ENCODE measurements around the gene BAIAP2L1.

The BAIAP2L1 gene

GRCh38 chr7:98267303-98267702 is 133.6 kb downstream of the BAIAP2L1 start:
- H3K79me2 ChIP-seq (ENCODE audit: low read length) = no peaks in the 10 kb centered on the region
- no peak overlapping the region for H3K9ac ChIP-seq (ENCODE audit: low read length)
- DNase-seq = no peak
- H3K9me2 ChIP-seq (replicated peaks; ENCODE audit: insufficient read depth, low read length) = no peaks in the 10 kb centered on the region
- H3K27ac ChIP-seq (ENCODE audit: low read length) = no peak overlapping the region
- no peaks in the 10 kb centered on the region for H3F3A ChIP-seq (ENCODE audit: insufficient read depth, low read length)
- no peak overlapping the region for H2AFZ ChIP-seq (ENCODE audit: low read length)
- H3K27me3 ChIP-seq (replicated peaks; ENCODE audit: insufficient read depth, low read length) = no peaks in the 10 kb centered on the region
- H4K20me1 ChIP-seq (ENCODE audit: insufficient read depth, low read length) = no peaks in the 10 kb centered on the region
- no peaks in the 10 kb centered on the region for H3K9me3 ChIP-seq (replicated peaks; ENCODE audit: insufficient read depth, low read length)
- H3K4me2 ChIP-seq (ENCODE audit: low read depth, low read length) = no peak overlapping the region
- H3K4me3 ChIP-seq (ENCODE audit: low read length) = no peak overlapping the region
- H3K4me1 ChIP-seq (ENCODE audit: low read length) = no peaks in the 10 kb centered on the region
- no peaks in the 10 kb centered on the region for H3K36me3 ChIP-seq (replicated peaks; ENCODE audit: insufficient read depth, low read length)
- TF ChIP-seq EZH2phosphoT487 (IDR thresholded peaks at IDR 0.05; ENCODE audit: low read length) (no peak), EZH2 (optimal IDR thresholded peaks at IDR 0.05; ENCODE audit: low read depth, low read length) (no peak), CTCF (IDR thresholded peaks at IDR 0.05; ENCODE audit: low read length) (no peak)

GRCh38 chr7:98266840-98267239 is 134.1 kb downstream of the BAIAP2L1 start:
- Histone ChIP-seq H3F3A (ENCODE audit: insufficient read depth, low read length) (no peaks in the 10 kb centered on the region), H3K9me3 (replicated peaks; ENCODE audit: insufficient read depth, low read length) (no peaks in the 10 kb centered on the region), H3K9ac (ENCODE audit: low read length) (no peak overlapping the region), H2AFZ (ENCODE audit: low read length) (no peak overlapping the region), H3K4me2 (ENCODE audit: low read depth, low read length) (no peak overlapping the region), H3K27me3 (replicated peaks; ENCODE audit: insufficient read depth, low read length) (no peaks in the 10 kb centered on the region), H3K27ac (ENCODE audit: low read length) (no peak overlapping the region), H3K36me3 (replicated peaks; ENCODE audit: insufficient read depth, low read length) (no peaks in the 10 kb centered on the region), H3K4me1 (ENCODE audit: low read length) (no peaks in the 10 kb centered on the region), H4K20me1 (ENCODE audit: insufficient read depth, low read length) (no peaks in the 10 kb centered on the region), H3K79me2 (ENCODE audit: low read length) (no peaks in the 10 kb centered on the region), H3K9me2 (replicated peaks; ENCODE audit: insufficient read depth, low read length) (no peaks in the 10 kb centered on the region), H3K4me3 (ENCODE audit: low read length) (no peak overlapping the region)
- TF ChIP-seq EZH2 (optimal IDR thresholded peaks at IDR 0.05; ENCODE audit: low read depth, low read length) = no peak
- no peak for TF ChIP-seq EZH2phosphoT487 (IDR thresholded peaks at IDR 0.05; ENCODE audit: low read length)
- TF ChIP-seq CTCF (IDR thresholded peaks at IDR 0.05; ENCODE audit: low read length) = no peak
- no peak for DNase-seq

GRCh38 chr7:98265841-98266271 is 135.0 kb downstream of the BAIAP2L1 start:
- no peaks in the 10 kb centered on the region for H3K4me1 ChIP-seq (ENCODE audit: low read length)
- H3K4me2 ChIP-seq (ENCODE audit: low read depth, low read length) = no peak overlapping the region
- no peak for DNase-seq
- no peak overlapping the region for H3K27ac ChIP-seq (ENCODE audit: low read length)
- no peaks in the 10 kb centered on the region for H4K20me1 ChIP-seq (ENCODE audit: insufficient read depth, low read length)
- H3K9me2 ChIP-seq (replicated peaks; ENCODE audit: insufficient read depth, low read length) = no peaks in the 10 kb centered on the region
- no peaks in the 10 kb centered on the region for H3K79me2 ChIP-seq (ENCODE audit: low read length)
- H3K9ac ChIP-seq (ENCODE audit: low read length) = no peak overlapping the region
- no peak for TF ChIP-seq EZH2phosphoT487 (IDR thresholded peaks at IDR 0.05; ENCODE audit: low read length)
- no peak for TF ChIP-seq CTCF (IDR thresholded peaks at IDR 0.05; ENCODE audit: low read length)
- TF ChIP-seq EZH2 (optimal IDR thresholded peaks at IDR 0.05; ENCODE audit: low read depth, low read length) = no peak
- H3F3A ChIP-seq (ENCODE audit: insufficient read depth, low read length) = no peaks in the 10 kb centered on the region
- no peaks in the 10 kb centered on the region for H3K9me3 ChIP-seq (replicated peaks; ENCODE audit: insufficient read depth, low read length)
- H3K27me3 ChIP-seq (replicated peaks; ENCODE audit: insufficient read depth, low read length) = no peaks in the 10 kb centered on the region
- no peak overlapping the region for H3K4me3 ChIP-seq (ENCODE audit: low read length)
- no peaks in the 10 kb centered on the region for H3K36me3 ChIP-seq (replicated peaks; ENCODE audit: insufficient read depth, low read length)
- H2AFZ ChIP-seq (ENCODE audit: low read length) = no peak overlapping the region
